SU-DHL-6 (cell line): ENCODE data around the gene ELMO2.

ENCODE experiments used
- CTCF ChIP-seq: fragments of 200-600 bp; sonication (generic); IDR thresholded peaks from one replicate; pipeline ENCODE4 v1.5.1; 2017; ENCODE audit warnings: antibody characterized with exemption, mild to moderate bottlenecking, low read length, moderate library complexity; ENCODE audit not compliant: insufficient read depth, poor library complexity, severe bottlenecking
- EZH2phosphoT487 ChIP-seq: fragments of 200-600 bp; sonication (generic), shearing (Covaris generic); conservative IDR thresholded peaks from 2 replicates; pipeline ENCODE4 v1.6.1; 2018; ENCODE audit warnings: mild to moderate bottlenecking, antibody characterized with exemption, low read length, moderate library complexity, mixed read lengths

- TF ChIP-seq CTCF (no peak), EZH2phosphoT487 (no peak)
These were observed 39.6 kb downstream of the ELMO2 start for GRCh38 chr20:46366826-46367225.
